Uterus (tissue), 2 donors: ENCODE measurements around the gene ATP1A2.

Source experiments
- POLR2A ChIP-seq, 2 donors: fragments of 450-650 bp; IDR thresholded peaks; one replicate each; pipeline ENCODE4 v1.6.1; 2016; ENCODE audit warnings: antibody characterized with exemption in 2 of 2, mild to moderate bottlenecking in 1 of 2, moderate library complexity in 1 of 2
- TF ChIP-seq, protein P1 (sequence below), 4 experiments: fragments of 200-600 bp in 2 of 4; fragments of 450-650 bp in 2 of 4; sonication (generic) in 2 of 4; IDR thresholded peaks; one replicate each; pipeline ENCODE4 v1.5.1; 2016 to 2019; ENCODE audit warnings: antibody characterized with exemption in 4 of 4, mild to moderate bottlenecking in 2 of 4, moderate library complexity in 1 of 4

DNA sequence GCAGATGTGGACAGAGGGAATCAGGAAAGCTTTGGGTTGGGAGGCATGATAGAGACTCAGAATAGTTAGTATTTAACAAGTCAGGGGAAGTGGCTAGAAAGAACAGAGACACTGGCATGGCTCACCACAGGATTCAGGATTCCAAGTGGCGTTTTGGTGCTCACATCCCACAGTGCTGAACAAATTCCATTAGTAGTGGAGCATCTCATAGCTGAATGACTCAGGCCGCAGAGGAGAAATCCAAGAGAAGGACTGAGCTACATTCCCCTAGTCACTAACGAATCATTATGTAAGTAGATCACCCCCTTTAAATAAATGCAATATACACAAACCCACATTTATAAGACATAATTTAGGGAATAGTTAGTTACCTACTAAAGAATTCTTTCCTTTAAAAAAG, 39.3 kb upstream of the ATP1A2 start:
- TF ChIP-seq, protein P1, sequence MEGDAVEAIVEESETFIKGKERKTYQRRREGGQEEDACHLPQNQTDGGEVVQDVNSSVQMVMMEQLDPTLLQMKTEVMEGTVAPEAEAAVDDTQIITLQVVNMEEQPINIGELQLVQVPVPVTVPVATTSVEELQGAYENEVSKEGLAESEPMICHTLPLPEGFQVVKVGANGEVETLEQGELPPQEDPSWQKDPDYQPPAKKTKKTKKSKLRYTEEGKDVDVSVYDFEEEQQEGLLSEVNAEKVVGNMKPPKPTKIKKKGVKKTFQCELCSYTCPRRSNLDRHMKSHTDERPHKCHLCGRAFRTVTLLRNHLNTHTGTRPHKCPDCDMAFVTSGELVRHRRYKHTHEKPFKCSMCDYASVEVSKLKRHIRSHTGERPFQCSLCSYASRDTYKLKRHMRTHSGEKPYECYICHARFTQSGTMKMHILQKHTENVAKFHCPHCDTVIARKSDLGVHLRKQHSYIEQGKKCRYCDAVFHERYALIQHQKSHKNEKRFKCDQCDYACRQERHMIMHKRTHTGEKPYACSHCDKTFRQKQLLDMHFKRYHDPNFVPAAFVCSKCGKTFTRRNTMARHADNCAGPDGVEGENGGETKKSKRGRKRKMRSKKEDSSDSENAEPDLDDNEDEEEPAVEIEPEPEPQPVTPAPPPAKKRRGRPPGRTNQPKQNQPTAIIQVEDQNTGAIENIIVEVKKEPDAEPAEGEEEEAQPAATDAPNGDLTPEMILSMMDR (IDR thresholded peaks at IDR 0.05), result no peak
- no peak for TF ChIP-seq POLR2A (IDR thresholded peaks at IDR 0.05)
